ENCODE data around the gene SPTY2D1.

DNA sequence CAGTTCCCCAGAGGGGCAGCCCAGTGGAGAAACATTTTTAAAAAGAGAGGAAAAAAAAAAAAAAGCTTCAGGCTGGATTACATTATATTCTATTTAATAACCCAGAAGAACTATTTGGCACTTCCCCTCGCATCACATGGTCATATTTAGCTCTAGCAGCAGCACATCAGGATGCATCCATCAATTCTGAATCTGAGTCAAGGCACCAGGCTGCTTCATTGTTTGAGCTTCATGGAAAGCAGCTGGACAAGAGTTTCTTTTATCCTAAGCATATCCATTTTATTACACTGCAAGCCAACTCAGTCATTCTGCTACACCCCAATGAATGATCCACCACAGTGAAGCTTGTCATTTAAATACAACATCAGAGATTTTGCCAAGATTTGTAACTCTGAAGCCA is 10.0 kb downstream of the SPTY2D1 start:
- TF ChIP-seq POLR2A (IDR thresholded peaks at IDR 0.05; ENCODE audit: low read length) (no peak), GATA1 (IDR thresholded peaks at IDR 0.05; ENCODE audit: low read depth, low read length) (no peak)

Data from erythroblast (primary cell).